DMS 273 (cell line): ENCODE data around the gene LMX1B.

ENCODE experiments used
- DNase-seq: peaks from one replicate; lab custom pipeline; 2025; ENCODE audit not compliant: unreplicated experiment; lab: John Stamatoyannopoulos, UW

LMX1B gene

GRCh38 chr9:126735482-126735881 lies 121.8 kb downstream of the LMX1B start:
- DNase-seq, result no peak

GRCh38 chr9:126738553-126738952 lies 124.8 kb downstream of the LMX1B start:
- DNase-seq, result peak; percentile 11

DNA sequence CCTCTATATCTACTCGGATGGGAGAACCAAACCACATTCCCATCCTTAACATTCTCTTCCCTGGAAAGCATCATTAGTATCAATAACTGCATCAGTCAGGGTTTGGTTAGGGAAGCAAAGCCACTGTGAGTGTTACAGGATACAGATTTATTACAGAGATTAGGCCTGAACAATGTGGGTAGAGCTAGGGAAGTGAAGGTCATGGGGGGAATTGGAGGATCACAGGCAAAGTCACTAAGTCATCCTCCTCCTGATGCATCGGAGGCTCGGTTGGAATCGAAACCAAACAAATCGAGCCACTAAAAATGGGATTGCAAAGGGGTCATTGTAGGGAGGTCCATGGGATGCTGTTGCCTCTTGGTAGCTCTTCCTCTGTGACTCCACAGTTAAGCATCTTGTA lies 129.3 kb downstream of the LMX1B start:
- DNase-seq, result no peak

DNA sequence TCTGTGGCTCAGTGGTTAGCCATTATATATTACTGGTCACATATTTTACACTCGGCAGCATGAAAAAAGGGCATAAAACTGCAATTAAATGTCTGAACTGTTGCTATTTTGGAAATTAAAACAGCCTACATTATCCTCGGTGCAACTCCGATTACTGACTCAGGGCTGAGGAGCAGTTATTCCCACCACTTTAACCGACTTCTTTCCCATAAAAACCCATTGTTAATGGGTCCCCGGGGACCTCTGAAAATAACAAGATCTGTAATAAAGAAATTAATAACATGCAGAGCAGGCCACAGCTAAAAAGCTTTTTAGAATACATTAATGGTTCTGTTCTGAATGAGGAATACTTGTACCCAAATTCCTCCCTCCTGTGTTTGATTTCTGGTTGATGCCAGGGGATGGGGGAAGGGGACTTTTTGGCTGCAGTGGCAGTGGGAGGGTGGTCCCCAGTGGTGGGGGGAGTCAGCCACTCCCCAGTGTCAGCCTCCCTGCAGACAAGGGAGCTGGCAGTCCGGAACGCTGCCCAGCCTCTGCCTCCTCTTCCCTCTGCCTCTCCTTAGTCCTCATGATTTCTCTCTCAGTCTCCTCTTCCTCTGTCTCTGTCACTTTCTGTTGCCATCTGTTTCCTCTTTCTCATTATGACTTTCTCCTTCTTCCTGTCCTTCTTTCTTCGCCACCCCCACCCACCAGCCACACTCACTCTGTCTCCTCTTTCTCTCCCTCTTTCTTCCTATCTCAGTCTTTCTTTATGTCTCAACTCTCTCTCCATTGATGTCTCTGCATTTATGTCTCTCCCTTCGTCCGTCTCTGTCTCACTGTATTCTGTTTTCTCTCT lies 132.1 kb downstream of the LMX1B start:
- DNase-seq, result peak; percentile 9
